ENCODE results near the gene KIAA1549.
"Not testable (repeated sequence)": the region's sequence is repeated elsewhere in the genome, so short reads cannot be mapped to it uniquely, and the experiment has no call there.

Gene KIAA1549

DNA sequence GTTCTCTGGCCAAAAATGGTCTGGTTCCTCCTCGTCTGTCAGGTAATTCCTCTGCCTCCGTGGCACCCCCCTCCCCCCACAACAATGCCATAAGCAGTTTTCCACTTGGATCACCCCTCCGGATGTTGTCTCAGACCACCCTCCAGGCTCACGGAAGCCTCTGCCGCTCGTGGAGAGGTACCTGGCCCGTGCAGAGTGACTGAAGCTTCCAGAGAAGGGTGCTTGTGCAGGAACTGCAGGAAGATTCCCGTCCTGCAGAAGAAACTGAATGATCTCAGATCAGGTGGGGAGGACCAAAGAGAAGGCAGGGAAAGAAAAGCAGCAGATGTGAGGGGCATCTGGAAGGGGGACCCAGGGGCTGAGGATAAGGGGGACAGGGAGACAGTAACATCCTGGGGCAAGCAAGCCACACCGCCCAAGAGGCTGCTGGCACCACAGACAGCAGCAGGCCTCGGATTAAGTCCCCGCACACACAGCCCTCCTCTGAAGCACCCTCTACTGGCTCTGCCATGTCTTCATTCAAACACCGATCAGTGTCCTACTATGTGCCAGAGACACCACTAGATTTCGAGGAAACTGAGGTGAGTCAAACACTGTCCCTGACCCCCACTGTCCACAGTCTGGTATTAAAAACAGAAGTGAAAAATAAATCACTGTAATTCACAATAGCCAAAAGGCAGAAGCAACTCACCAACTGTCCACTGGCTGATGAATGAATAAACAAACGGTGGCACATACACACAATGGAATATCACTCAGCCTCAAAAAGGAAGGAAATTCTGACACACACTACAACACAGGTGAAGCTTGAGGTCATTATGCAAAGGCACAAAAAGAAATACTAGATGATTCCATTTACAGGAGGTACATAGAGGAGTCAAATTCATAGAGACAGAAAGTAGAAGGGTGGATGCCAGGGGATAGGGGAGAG, 26.4 kb downstream of the KIAA1549 start:
- no peaks in the 10 kb centered on the region for H3K36me3 ChIP-seq (ENCODE audit: control insufficient read depth, low read depth, low read length)
- no peaks in the 10 kb centered on the region for H3K9me3 ChIP-seq (ENCODE audit: control insufficient read depth, low read depth, low read length)
- H3K27ac ChIP-seq (ENCODE audit: low read length) = no peak overlapping the region

DNA sequence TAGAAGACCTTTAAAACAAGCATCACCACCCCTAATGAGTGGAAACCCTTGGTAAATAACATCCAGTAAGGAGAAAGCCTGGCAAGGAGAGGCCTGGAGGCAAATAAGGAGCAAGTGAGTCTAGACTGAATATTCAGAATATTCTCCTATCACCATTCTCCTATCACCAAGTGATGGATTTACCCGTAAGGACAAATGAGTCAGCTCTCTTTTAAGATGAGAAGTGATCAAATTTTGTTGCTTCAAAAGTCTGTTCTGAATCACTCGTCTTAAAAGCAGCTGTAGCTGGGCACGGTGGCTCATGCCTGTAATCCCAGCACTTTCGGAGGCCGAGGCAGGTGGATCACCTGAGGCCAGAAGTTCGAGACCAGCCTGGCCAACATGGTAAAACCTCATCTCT, 28.4 kb downstream of the KIAA1549 start:
- H3K4me1 ChIP-seq (ENCODE audit: control insufficient read depth, low read depth, low read length) = peaks cover 4% of the 10 kb centered on the region
- no peak overlapping the region for H3K27ac ChIP-seq (ENCODE audit: low read length)
- H3K9ac ChIP-seq (ENCODE audit: low read length) = no peak overlapping the region
- H3K4me3 ChIP-seq (ENCODE audit: low read length) = no peak overlapping the region
- H3K36me3 ChIP-seq (ENCODE audit: control insufficient read depth, low read depth, low read length) = no peaks in the 10 kb centered on the region
- H3K9me3 ChIP-seq (ENCODE audit: control insufficient read depth, low read depth, low read length) = no peaks in the 10 kb centered on the region
- no peaks in the 10 kb centered on the region for H3K27me3 ChIP-seq (ENCODE audit: control insufficient read depth, insufficient read depth, low read length)

More for the DNA sequence above, 26.4 kb downstream of the KIAA1549 start:
- Histone ChIP-seq H3K4me3 (ENCODE audit: low read length) (no peak overlapping the region), H3K4me1 (ENCODE audit: control insufficient read depth, low read depth, low read length) (peaks cover 4% of the 10 kb centered on the region), H3K27me3 (ENCODE audit: control insufficient read depth, insufficient read depth, low read length) (no peaks in the 10 kb centered on the region), H3K9ac (ENCODE audit: low read length) (no peak overlapping the region)

DNA sequence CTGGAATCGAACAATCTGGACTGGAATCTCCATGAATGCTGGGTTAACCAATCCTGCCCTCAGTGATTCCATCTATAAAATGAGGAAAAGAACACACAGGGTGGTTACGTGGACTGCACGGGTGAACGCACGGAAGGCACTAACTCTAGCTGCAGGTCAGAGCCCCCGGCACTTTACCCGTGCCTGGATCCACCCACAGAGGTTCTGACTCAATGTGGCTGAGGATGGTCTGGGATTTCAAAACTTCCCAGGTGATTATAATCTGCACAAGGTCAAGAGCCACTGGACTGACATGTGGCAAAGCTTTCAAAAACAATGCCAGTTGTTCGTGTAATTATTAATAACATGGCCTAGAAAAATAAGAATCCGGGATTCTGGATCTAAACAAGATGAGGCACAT, 29.2 kb downstream of the KIAA1549 start:
- Histone ChIP-seq H3K4me1 (ENCODE audit: control insufficient read depth, low read depth, low read length) (peaks cover 4% of the 10 kb centered on the region), H3K9me3 (ENCODE audit: control insufficient read depth, low read depth, low read length) (no peaks in the 10 kb centered on the region), H3K9ac (ENCODE audit: low read length) (no peak overlapping the region), H3K36me3 (ENCODE audit: control insufficient read depth, low read depth, low read length) (no peaks in the 10 kb centered on the region), H3K4me3 (ENCODE audit: low read length) (no peak overlapping the region), H3K27ac (ENCODE audit: low read length) (no peak overlapping the region), H3K27me3 (ENCODE audit: control insufficient read depth, insufficient read depth, low read length) (no peaks in the 10 kb centered on the region)

DNA sequence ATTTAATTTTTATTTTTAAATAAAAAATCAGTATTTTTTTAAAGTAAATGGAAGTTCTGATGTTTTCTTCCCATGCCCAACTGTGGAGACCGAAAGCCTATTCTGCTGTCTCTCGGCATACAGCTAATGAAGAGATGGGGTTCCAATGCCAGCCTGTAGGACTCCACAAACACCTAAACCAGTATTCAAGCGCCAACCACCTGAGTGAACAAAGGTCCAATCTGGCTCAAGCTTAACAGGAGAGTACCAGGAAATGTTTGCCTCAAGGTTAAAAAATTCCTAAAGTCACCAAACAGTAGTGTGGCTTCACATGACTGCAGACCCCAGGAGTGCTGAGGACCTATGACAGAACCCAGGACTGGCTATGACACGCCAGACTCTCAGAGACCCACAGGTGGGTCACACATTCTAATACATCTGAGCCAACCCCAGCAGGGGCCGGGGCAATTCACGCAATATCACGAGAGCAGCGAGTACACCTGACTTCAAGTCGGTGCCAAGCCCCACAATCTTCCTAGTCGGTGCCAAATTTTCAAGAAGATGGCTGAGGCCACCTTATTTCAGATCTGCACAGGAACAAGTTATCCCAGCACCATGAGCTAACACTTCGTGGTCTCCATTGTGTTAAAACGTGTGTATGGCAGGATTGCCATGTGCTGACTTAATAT, 31.6 kb downstream of the KIAA1549 start:
- no peak overlapping the region for H3K4me3 ChIP-seq (ENCODE audit: low read length)
- no peaks in the 10 kb centered on the region for H3K9me3 ChIP-seq (ENCODE audit: control insufficient read depth, low read depth, low read length)
- H3K9ac ChIP-seq (ENCODE audit: low read length) = no peak overlapping the region

DNA sequence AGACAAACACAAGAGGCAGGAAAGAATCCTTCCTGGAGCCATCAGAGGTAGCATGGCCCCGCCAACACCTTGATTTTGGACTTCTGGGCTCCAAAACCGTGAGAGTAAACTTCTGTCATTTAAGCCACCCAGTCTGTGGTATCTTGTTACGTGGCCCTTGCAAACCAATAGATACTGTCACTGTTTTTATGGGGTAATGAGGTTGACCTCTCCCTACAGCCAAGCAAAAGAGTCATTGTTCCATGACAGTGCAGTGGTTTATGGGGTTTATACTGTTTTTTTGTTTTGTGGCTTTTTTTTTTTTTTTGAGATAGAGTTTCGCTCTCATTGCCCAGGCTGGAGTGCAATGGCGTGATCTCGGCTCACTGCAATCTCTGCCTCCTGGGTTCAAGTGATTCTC, 32.8 kb downstream of the KIAA1549 start:
- Histone ChIP-seq H3K27ac (ENCODE audit: low read length) (no peak overlapping the region), H3K4me1 (ENCODE audit: control insufficient read depth, low read depth, low read length) (peaks cover 12% of the 10 kb centered on the region), H3K27me3 (ENCODE audit: control insufficient read depth, insufficient read depth, low read length) (no peaks in the 10 kb centered on the region), H3K9me3 (ENCODE audit: control insufficient read depth, low read depth, low read length) (no peaks in the 10 kb centered on the region), H3K4me3 (ENCODE audit: low read length) (no peak overlapping the region), H3K36me3 (ENCODE audit: control insufficient read depth, low read depth, low read length) (no peaks in the 10 kb centered on the region), H3K9ac (ENCODE audit: low read length) (no peak overlapping the region)

More for the DNA sequence above, 31.6 kb downstream of the KIAA1549 start:
- Histone ChIP-seq H3K27me3 (ENCODE audit: control insufficient read depth, insufficient read depth, low read length) (no peaks in the 10 kb centered on the region), H3K4me1 (ENCODE audit: control insufficient read depth, low read depth, low read length) (peaks cover 12% of the 10 kb centered on the region), H3K36me3 (ENCODE audit: control insufficient read depth, low read depth, low read length) (no peaks in the 10 kb centered on the region), H3K27ac (ENCODE audit: low read length) (no peak overlapping the region)

DNA sequence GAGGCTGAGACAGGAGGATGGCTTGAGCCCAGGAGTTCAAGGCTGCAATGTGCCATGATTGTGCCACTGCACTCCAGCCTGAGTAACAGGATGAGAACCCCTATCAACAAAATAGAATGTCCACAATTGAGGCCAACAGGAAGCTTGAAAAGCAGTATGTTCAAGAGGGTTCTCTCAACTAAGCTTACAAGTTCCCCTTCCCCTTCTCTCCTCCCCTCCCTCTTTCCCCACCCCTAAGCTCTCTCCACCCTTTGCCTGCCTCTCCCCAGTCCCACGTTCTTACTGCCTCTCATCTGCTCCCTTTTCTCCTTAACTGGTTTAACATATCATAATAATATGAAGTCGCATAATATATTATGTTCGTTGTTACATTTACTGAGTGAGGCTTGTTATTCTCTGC, 35.4 kb downstream of the KIAA1549 start:
- Histone ChIP-seq H3K9ac (ENCODE audit: low read length) (no peak overlapping the region), H3K4me3 (ENCODE audit: low read length) (no peak overlapping the region), H3K27me3 (ENCODE audit: control insufficient read depth, insufficient read depth, low read length) (no peaks in the 10 kb centered on the region), H3K36me3 (ENCODE audit: control insufficient read depth, low read depth, low read length) (no peaks in the 10 kb centered on the region), H3K4me1 (ENCODE audit: control insufficient read depth, low read depth, low read length) (peaks cover 12% of the 10 kb centered on the region), H3K9me3 (ENCODE audit: control insufficient read depth, low read depth, low read length) (no peaks in the 10 kb centered on the region), H3K27ac (ENCODE audit: low read length) (no peak overlapping the region)

DNA sequence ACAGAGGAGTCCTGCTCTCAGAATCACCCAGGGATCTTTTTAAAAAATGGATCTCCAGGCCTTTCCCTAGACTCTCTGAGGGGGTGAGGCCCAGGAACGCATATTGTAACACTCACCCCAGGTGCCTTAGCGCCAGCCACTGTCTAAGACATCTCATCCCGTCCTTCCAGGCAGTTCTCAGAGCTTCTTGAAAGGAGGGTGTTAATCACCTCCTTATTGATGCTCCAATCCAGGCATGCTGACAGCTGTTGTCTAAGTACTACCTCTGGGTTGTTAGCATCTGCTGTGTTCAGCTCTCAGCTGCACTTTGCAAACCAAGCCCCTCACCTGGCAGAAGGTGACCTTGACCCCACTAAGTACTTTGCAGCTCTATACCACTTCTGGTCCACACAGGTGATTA, 36.0 kb downstream of the KIAA1549 start:
- no peaks in the 10 kb centered on the region for H3K36me3 ChIP-seq (ENCODE audit: control insufficient read depth, low read depth, low read length)
- H3K9me3 ChIP-seq (ENCODE audit: control insufficient read depth, low read depth, low read length) = no peaks in the 10 kb centered on the region
- H3K4me3 ChIP-seq (ENCODE audit: low read length) = no peak overlapping the region
- H3K27ac ChIP-seq (ENCODE audit: low read length) = no peak overlapping the region
- no peaks in the 10 kb centered on the region for H3K27me3 ChIP-seq (ENCODE audit: control insufficient read depth, insufficient read depth, low read length)
- H3K9ac ChIP-seq (ENCODE audit: low read length) = no peak overlapping the region
- H3K4me1 ChIP-seq (ENCODE audit: control insufficient read depth, low read depth, low read length) = peaks cover 12% of the 10 kb centered on the region

DNA sequence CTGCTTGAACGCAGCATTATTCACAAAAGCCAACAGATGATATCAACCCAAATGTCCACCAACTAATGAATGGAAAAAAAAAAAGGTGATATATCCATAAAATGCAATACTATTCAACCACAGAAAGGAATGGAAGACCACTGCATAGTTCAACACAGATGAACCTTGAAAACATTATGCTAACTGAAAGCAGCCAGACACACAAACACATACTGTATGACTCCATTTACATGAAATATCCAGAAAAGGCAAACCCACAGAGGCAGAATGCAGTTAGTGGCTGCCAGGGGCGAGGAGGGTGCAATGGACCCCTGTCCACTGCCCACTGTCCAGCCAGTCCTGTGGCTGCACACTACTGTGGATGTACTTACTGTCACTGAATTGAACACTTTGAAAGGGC, 36.6 kb downstream of the KIAA1549 start:
- H3K9me3 ChIP-seq (ENCODE audit: control insufficient read depth, low read depth, low read length) = no peaks in the 10 kb centered on the region
- H3K4me1 ChIP-seq (ENCODE audit: control insufficient read depth, low read depth, low read length) = peaks cover 12% of the 10 kb centered on the region
- H3K36me3 ChIP-seq (ENCODE audit: control insufficient read depth, low read depth, low read length) = no peaks in the 10 kb centered on the region
- no peak overlapping the region for H3K9ac ChIP-seq (ENCODE audit: low read length)
- no peak overlapping the region for H3K27ac ChIP-seq (ENCODE audit: low read length)
- no peak overlapping the region for H3K4me3 ChIP-seq (ENCODE audit: low read length)
- no peaks in the 10 kb centered on the region for H3K27me3 ChIP-seq (ENCODE audit: control insufficient read depth, insufficient read depth, low read length)

DNA sequence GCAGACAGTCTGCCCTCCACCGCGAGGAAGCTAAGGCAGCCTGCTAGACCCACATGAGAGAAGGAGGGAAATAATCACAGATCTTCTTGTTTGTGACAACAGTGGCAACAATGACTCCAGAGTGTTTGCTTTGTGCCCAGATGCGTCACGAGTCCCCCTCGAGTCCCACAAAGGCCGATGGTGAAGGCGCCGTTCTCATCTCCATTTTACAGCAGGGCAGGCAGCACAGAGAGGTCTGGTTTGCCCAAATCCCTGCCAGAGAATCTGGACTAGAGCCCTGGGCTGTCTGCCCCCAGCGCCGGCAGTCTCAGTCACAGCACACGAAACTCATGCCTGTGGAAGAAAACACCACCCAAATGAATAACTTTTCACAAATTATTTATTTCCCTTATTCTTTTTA, 38.1 kb downstream of the KIAA1549 start:
- no peaks in the 10 kb centered on the region for H3K36me3 ChIP-seq (ENCODE audit: control insufficient read depth, low read depth, low read length)
- no peak overlapping the region for H3K4me3 ChIP-seq (ENCODE audit: low read length)
- no peaks in the 10 kb centered on the region for H3K9me3 ChIP-seq (ENCODE audit: control insufficient read depth, low read depth, low read length)
- no peak overlapping the region for H3K27ac ChIP-seq (ENCODE audit: low read length)
- H3K9ac ChIP-seq (ENCODE audit: low read length) = no peak overlapping the region
- no peaks in the 10 kb centered on the region for H3K27me3 ChIP-seq (ENCODE audit: control insufficient read depth, insufficient read depth, low read length)
- H3K4me1 ChIP-seq (ENCODE audit: control insufficient read depth, low read depth, low read length) = peaks cover 12% of the 10 kb centered on the region

DNA sequence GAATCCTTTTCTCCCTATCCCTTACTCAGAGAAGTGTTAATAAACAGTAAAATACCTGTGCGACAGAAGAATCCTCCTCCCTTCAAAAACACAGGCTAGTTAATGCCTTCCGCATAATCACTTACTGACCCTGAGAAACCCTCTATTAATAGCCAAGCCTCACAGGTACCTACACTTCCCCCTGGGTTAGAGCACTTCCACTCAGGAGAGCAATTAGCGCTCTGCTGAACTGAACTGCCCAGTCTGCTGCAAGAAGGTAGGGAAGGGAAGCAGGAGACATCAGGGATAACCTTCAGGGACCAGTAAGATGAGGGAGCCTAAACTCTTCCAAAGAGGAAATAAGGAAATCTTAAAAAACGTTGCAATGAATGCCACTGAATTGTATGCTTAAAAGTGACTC, 39.6 kb downstream of the KIAA1549 start:
- Histone ChIP-seq H3K9ac (ENCODE audit: low read length) (no peak overlapping the region), H3K4me3 (ENCODE audit: low read length) (no peak overlapping the region), H3K4me1 (ENCODE audit: control insufficient read depth, low read depth, low read length) (peaks cover 12% of the 10 kb centered on the region), H3K9me3 (ENCODE audit: control insufficient read depth, low read depth, low read length) (no peaks in the 10 kb centered on the region), H3K27me3 (ENCODE audit: control insufficient read depth, insufficient read depth, low read length) (no peaks in the 10 kb centered on the region), H3K27ac (ENCODE audit: low read length) (no peak overlapping the region), H3K36me3 (ENCODE audit: control insufficient read depth, low read depth, low read length) (no peaks in the 10 kb centered on the region)

DNA sequence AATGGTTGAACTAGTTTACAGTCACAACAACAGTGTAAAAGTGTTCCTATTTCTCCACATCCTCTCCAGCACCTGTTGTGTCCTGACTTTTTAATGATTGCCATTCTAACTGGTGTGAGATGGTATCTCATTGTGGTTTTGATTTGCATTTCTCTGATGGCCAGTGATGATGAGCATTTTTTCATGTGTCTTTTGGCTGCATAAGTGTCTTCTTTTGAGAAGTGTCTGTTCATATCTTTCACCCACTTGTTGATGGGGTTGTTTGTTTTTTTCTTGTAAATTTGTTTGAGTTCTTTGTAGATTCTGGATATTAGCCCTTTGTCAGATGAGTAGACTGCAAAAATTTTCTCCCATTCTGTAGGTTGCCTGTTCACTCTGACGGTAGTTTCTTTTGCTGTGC, 40.6 kb downstream of the KIAA1549 start:
- not testable (repeated sequence) for H3K27me3 ChIP-seq (ENCODE audit: control insufficient read depth, insufficient read depth, low read length); H3K36me3 ChIP-seq (ENCODE audit: control insufficient read depth, low read depth, low read length); H3K9ac ChIP-seq (ENCODE audit: low read length); H3K9me3 ChIP-seq (ENCODE audit: control insufficient read depth, low read depth, low read length); H3K4me3 ChIP-seq (ENCODE audit: low read length); H3K27ac ChIP-seq (ENCODE audit: low read length)
- H3K4me1 ChIP-seq (ENCODE audit: control insufficient read depth, low read depth, low read length) = peaks cover 12% of the 10 kb centered on the region

DNA sequence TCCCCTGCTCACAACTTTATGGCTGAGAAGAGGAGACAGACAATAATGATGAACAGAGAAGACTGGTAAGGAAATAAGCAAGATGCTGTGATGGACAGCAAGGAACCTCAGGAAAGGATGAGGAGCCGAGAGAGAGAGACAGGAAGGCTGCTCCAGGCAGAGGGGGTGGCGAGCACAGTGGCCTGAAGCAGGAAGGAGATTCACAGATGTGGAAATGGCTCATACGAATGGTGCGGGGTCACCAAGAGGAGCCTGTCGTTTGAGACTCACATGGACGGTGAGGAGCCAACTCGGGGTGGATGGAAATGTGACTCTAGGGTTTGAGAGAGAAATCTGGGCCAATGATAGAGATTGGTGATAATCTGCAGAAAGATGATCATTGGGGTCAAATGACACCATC, 43.7 kb downstream of the KIAA1549 start:
- no peak overlapping the region for H3K27ac ChIP-seq (ENCODE audit: low read length)

More for the DNA sequence above, 43.7 kb downstream of the KIAA1549 start:
- Histone ChIP-seq H3K4me3 (ENCODE audit: low read length) (no peak overlapping the region), H3K27me3 (ENCODE audit: control insufficient read depth, insufficient read depth, low read length) (no peaks in the 10 kb centered on the region), H3K4me1 (ENCODE audit: control insufficient read depth, low read depth, low read length) (peaks cover 12% of the 10 kb centered on the region), H3K9ac (ENCODE audit: low read length) (no peak overlapping the region), H3K36me3 (ENCODE audit: control insufficient read depth, low read depth, low read length) (no peaks in the 10 kb centered on the region), H3K9me3 (ENCODE audit: control insufficient read depth, low read depth, low read length) (no peaks in the 10 kb centered on the region)

All from iPS-18a (cell line).